Trophoblast cell (in vitro differentiated cells and primary cell): ENCODE results near the gene NLGN3.

ENCODE experiments used
- DNase-seq, 2 donors: peaks; one replicate each; pipeline ENCODE4 v3.0.0-alpha.2; 2016
- H2AFZ ChIP-seq: 2 replicates; pipeline ENCODE4 v1.6.1; 2013; ENCODE audit warnings: low read length, moderate library complexity, mild to moderate bottlenecking; ENCODE audit not compliant: insufficient read depth, poor library complexity
- H2AK5ac ChIP-seq: 2 replicates; pipeline ENCODE4 v1.6.1; 2013; ENCODE audit warnings: mild to moderate bottlenecking, low read length
- H2BK120ac ChIP-seq: 2 replicates; pipeline ENCODE4 v1.6.1; 2013; ENCODE audit warnings: low read length, mild to moderate bottlenecking, moderate library complexity; ENCODE audit not compliant: insufficient read depth, poor library complexity
- H2BK12ac ChIP-seq: 2 replicates; pipeline ENCODE4 v1.6.1; 2013; ENCODE audit warnings: mild to moderate bottlenecking, low read length, moderate library complexity
- H2BK5ac ChIP-seq: 2 replicates; pipeline ENCODE4 v1.6.1; 2013; ENCODE audit warnings: low read length, low read depth, moderate library complexity, mild to moderate bottlenecking; ENCODE audit not compliant: poor library complexity
- H3K14ac ChIP-seq: 2 replicates; pipeline ENCODE4 v1.6.1; 2013; ENCODE audit warnings: mild to moderate bottlenecking, low read length
- H3K18ac ChIP-seq: 2 replicates; pipeline ENCODE4 v1.6.1; 2013; ENCODE audit warnings: mild to moderate bottlenecking, low read length
- H3K23ac ChIP-seq: 2 replicates; pipeline ENCODE4 v1.6.1; 2013; ENCODE audit warnings: low read length
- H3K27ac ChIP-seq: 2 replicates; pipeline ENCODE4 v1.5.1; 2013; ENCODE audit warnings: low read depth, mild to moderate bottlenecking, inconsistent platforms, low read length, moderate library complexity
- H3K27me3 ChIP-seq: 2 replicates; pipeline ENCODE4 v1.6.1; 2013; ENCODE audit warnings: inconsistent platforms, mild to moderate bottlenecking, low read length, moderate library complexity; ENCODE audit not compliant: insufficient read depth
- H3K36me3 ChIP-seq, 2 experiments: 1 replicate in 1 of 2; 2 replicates in 1 of 2; pipeline ENCODE4 v1.6.1; 2013; ENCODE audit warnings: low read length in 2 of 2, mild to moderate bottlenecking in 2 of 2, moderate library complexity in 1 of 2; ENCODE audit not compliant: insufficient read depth in 2 of 2, control insufficient read depth in 1 of 2
- H3K4ac ChIP-seq: 2 replicates; pipeline ENCODE4 v1.6.1; 2013; ENCODE audit warnings: low read depth, mild to moderate bottlenecking, low read length, moderate library complexity
- H3K4me1 ChIP-seq, 2 experiments: 1 replicate in 1 of 2; 2 replicates in 1 of 2; pipeline ENCODE4 v1.6.1; 2013; ENCODE audit warnings: low read length in 2 of 2, mild to moderate bottlenecking in 2 of 2, moderate library complexity in 1 of 2; ENCODE audit not compliant: insufficient read depth in 2 of 2, control insufficient read depth in 1 of 2
- H3K4me2 ChIP-seq: 2 replicates; pipeline ENCODE4 v1.6.1; 2013; ENCODE audit warnings: inconsistent platforms, mild to moderate bottlenecking, low read length, moderate library complexity
- H3K4me3 ChIP-seq: 2 replicates; pipeline ENCODE4 v1.5.1; 2013; ENCODE audit warnings: mild to moderate bottlenecking, low read depth, low read length, inconsistent platforms
- H3K79me1 ChIP-seq: one replicate; pipeline ENCODE4 v1.6.1; 2013; ENCODE audit warnings: low read length
- H3K79me2 ChIP-seq: 2 replicates; pipeline ENCODE4 v1.6.1; 2013; ENCODE audit warnings: low read length, mild to moderate bottlenecking; ENCODE audit not compliant: control insufficient read depth, insufficient read depth, poor library complexity
- H3K9ac ChIP-seq: 2 replicates; pipeline ENCODE4 v1.6.1; 2013; ENCODE audit warnings: mild to moderate bottlenecking, low read length
- H3K9me3 ChIP-seq: 2 replicates; pipeline ENCODE4 v1.6.1; 2013; ENCODE audit warnings: low read depth, mild to moderate bottlenecking, control low read depth, inconsistent platforms, low read length; ENCODE audit not compliant: insufficient read depth
- H4K12ac ChIP-seq: 2 replicates; pipeline ENCODE4 v1.6.1; 2013; ENCODE audit warnings: low read depth, mild to moderate bottlenecking, low read length, moderate library complexity
- H4K8ac ChIP-seq: 2 replicates; pipeline ENCODE4 v1.6.1; 2013; ENCODE audit warnings: low read depth, mild to moderate bottlenecking, low read length, moderate library complexity
- H4K91ac ChIP-seq: one replicate; pipeline ENCODE4 v1.6.1; 2013; ENCODE audit warnings: low read depth, mild to moderate bottlenecking, low read length, moderate library complexity
- WGBS: extraction: QIAGEN DNeasy Blood & Tissue Kit; methylation state at CpG from one replicate; pipeline ENCODE4 v1.1.7; 2013; ENCODE audit warnings: missing lambda C conversion rate; ENCODE audit not compliant: insufficient read length, insufficient coverage; ENCODE audit errors: extremely low coverage; 5-methylcytosine and 5-hydroxymethylcytosine counted together

Gene NLGN3

DNA sequence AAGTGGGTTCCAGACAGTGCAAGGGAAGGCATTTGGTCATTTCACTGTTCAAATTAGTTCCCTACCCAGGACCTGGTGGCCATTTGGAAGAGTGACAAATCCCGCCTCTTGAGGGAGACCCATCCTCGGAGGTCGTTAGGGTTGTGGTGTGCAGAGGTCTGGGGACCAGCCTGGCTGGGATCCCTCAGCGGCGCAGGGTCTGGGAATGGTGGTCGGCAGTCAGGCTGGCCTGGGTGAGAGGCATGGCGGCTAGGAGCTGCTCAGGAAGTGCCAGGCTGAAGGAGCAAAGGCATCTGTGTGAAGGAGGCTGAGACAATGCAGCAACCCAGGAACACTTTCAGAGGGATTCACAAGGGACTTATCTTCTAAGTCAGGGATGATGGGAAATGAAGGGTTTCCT lies 6.7 kb downstream of the NLGN3 start:
- Histone ChIP-seq H3K27me3 (no peaks in the 10 kb centered on the region), H3K9ac (no peak overlapping the region), H2BK5ac (no peak overlapping the region), H3K79me1 (no peaks in the 10 kb centered on the region), H2AFZ (no peak overlapping the region), H2AK5ac (no peak overlapping the region), H3K23ac (no peak overlapping the region), H3K4me1 (no peaks in the 10 kb centered on the region), H2BK12ac (no peak overlapping the region), H2BK120ac (no peak overlapping the region), H3K4me2 (no peak overlapping the region), H3K4ac (no peak overlapping the region), H3K4me3 (no peak overlapping the region), H3K79me2 (no peaks in the 10 kb centered on the region), H4K8ac (no peak overlapping the region), H4K91ac (no peak overlapping the region), H3K14ac (no peak overlapping the region), H3K27ac (no peak overlapping the region), H4K12ac (no peak overlapping the region), H3K9me3 (no peaks in the 10 kb centered on the region), H3K36me3 (no peaks in the 10 kb centered on the region), H3K18ac (no peak overlapping the region)
- no peak for DNase-seq
- no CpG with 5 or more reads among the region's 7 CpGs for WGBS

DNA sequence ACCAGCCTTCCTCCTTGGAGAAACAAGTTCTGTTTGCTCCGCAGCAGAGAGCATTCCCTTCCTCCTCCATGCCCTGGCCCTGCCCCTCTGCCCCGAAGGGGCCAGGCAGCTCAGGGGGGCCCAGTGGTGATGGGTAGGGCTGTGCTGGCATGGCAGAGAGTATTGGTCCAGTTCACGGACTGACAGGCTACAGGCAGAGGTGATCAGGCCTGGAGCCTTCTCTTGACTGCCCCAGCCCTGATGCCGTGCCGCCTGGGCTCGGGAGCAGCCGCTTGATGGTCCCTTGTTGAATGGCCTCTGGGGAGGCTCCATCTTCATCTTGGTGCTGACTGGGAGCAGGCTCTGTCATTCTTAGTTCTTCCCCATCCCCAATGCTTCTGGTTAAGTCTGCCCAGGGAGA lies 9.6 kb downstream of the NLGN3 start:
- H3K9me3 ChIP-seq = no peaks in the 10 kb centered on the region
- H2BK5ac ChIP-seq = no peak overlapping the region
- no peak overlapping the region for H4K12ac ChIP-seq
- H3K4me3 ChIP-seq = no peak overlapping the region
- H4K91ac ChIP-seq = no peak overlapping the region
- WGBS = no CpG with 5 or more reads among the region's 7 CpGs
- no peak overlapping the region for H4K8ac ChIP-seq
- H3K18ac ChIP-seq = no peak overlapping the region
- H2BK12ac ChIP-seq = no peak overlapping the region
- no peaks in the 10 kb centered on the region for H3K4me1 ChIP-seq
- H3K79me1 ChIP-seq = no peaks in the 10 kb centered on the region
- H3K4me2 ChIP-seq = no peak overlapping the region
- H3K27me3 ChIP-seq = no peaks in the 10 kb centered on the region
- H3K79me2 ChIP-seq = no peaks in the 10 kb centered on the region
- no peak overlapping the region for H3K14ac ChIP-seq
- H2BK120ac ChIP-seq = no peak overlapping the region
- H3K27ac ChIP-seq = no peak overlapping the region
- H3K4ac ChIP-seq = no peak overlapping the region
- peaks cover 0 to 2% of the 10 kb centered on the region in 2 experiments for H3K36me3 ChIP-seq
- no peak overlapping the region for H3K9ac ChIP-seq
- H2AFZ ChIP-seq = no peak overlapping the region
- no peak overlapping the region for H3K23ac ChIP-seq
- DNase-seq = no peak
- no peak overlapping the region for H2AK5ac ChIP-seq

DNA sequence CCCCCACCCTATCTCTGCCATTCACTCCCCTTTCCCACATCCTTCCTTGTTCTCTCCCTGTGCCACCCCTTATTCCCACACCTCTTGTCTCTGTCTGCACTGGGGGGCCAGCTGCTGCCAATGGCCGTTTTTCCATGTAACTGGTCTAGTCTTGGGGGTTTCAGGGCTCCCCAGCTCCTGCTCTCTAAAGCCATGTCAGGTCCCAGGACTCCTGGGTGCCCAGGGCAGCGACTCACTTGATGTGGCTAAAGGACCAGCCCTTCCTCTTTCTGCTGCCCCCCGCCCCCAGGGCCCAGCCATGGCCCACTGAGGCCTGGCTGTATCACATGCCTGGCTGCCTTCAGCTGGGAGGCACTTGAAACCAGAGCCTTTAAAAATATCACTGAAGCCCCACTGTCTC lies 10.0 kb downstream of the NLGN3 start:
- no peak overlapping the region for H3K4me2 ChIP-seq

GRCh38 chrX:71158603-71159002 lies 14.0 kb downstream of the NLGN3 start:
- Histone ChIP-seq H2BK120ac (no peak overlapping the region), H3K4me1 (no peaks in the 10 kb centered on the region), H3K23ac (no peak overlapping the region), H3K18ac (no peak overlapping the region), H4K12ac (no peak overlapping the region), H3K4me3 (no peak overlapping the region), H3K14ac (no peak overlapping the region), H2AK5ac (no peak overlapping the region), H3K9me3 (no peaks in the 10 kb centered on the region), H3K9ac (no peak overlapping the region), H2AFZ (no peak overlapping the region), H2BK5ac (no peak overlapping the region), H4K91ac (no peak overlapping the region), H3K79me1 (no peaks in the 10 kb centered on the region), H2BK12ac (no peak overlapping the region), H3K4me2 (no peak overlapping the region), H4K8ac (no peak overlapping the region), H3K36me3 (peaks cover 0 to 2% of the 10 kb centered on the region in 2 experiments), H3K27me3 (no peaks in the 10 kb centered on the region), H3K4ac (no peak overlapping the region), H3K27ac (no peak overlapping the region), H3K79me2 (no peaks in the 10 kb centered on the region)
- no CpG with 5 or more reads among the region's 6 CpGs for WGBS
- no peak for DNase-seq

More for the DNA sequence above, 10.0 kb downstream of the NLGN3 start:
- WGBS = no CpG with 5 or more reads among the region's 3 CpGs
- DNase-seq = no peak
- Histone ChIP-seq H3K36me3 (peaks cover 0 to 2% of the 10 kb centered on the region in 2 experiments), H3K4me3 (no peak overlapping the region), H3K27me3 (no peaks in the 10 kb centered on the region), H2AFZ (no peak overlapping the region), H3K14ac (no peak overlapping the region), H2BK12ac (no peak overlapping the region), H4K8ac (no peak overlapping the region), H3K4me1 (no peaks in the 10 kb centered on the region), H3K9me3 (no peaks in the 10 kb centered on the region), H2BK120ac (no peak overlapping the region), H3K4ac (no peak overlapping the region), H4K12ac (no peak overlapping the region), H4K91ac (no peak overlapping the region), H3K27ac (no peak overlapping the region), H3K79me2 (no peaks in the 10 kb centered on the region), H3K79me1 (no peaks in the 10 kb centered on the region), H2BK5ac (no peak overlapping the region), H3K18ac (no peak overlapping the region), H3K23ac (no peak overlapping the region), H2AK5ac (no peak overlapping the region), H3K9ac (no peak overlapping the region)
